ENCODE measurements around the gene ADAM12.

ADAM12 gene

GRCh38 chr10:126133906-126134656 lies 254.2 kb downstream of the ADAM12 start:
- no peak for DNase-seq

GRCh38 chr10:126133082-126133620 lies 255.1 kb downstream of the ADAM12 start:
- no peak for DNase-seq

- DNase-seq: no peak
These were observed 256.9 kb downstream of the ADAM12 start for GRCh38 chr10:126131341-126131740.

- DNase-seq: no peak
These were observed 258.0 kb downstream of the ADAM12 start for GRCh38 chr10:126130271-126130710.

GRCh38 chr10:126129026-126129425 lies 259.3 kb downstream of the ADAM12 start:
- no peak for DNase-seq

- no peak for DNase-seq
These were observed 259.7 kb downstream of the ADAM12 start for GRCh38 chr10:126128581-126128980.

- no peak for DNase-seq
These were observed 260.7 kb downstream of the ADAM12 start for GRCh38 chr10:126127481-126128029.

GRCh38 chr10:126126866-126127265 lies 261.4 kb downstream of the ADAM12 start:
- DNase-seq: no peak

GRCh38 chr10:126126023-126126422 lies 262.3 kb downstream of the ADAM12 start:
- no peak for DNase-seq

- DNase-seq: no peak
These were observed 263.5 kb downstream of the ADAM12 start for GRCh38 chr10:126124668-126125349.

- DNase-seq: no peak
These were observed 264.2 kb downstream of the ADAM12 start for GRCh38 chr10:126124046-126124445.

- no peak for DNase-seq
These were observed 264.8 kb downstream of the ADAM12 start for GRCh38 chr10:126123466-126123865.

- DNase-seq: no peak
These were observed 265.4 kb downstream of the ADAM12 start for GRCh38 chr10:126122881-126123280.

GRCh38 chr10:126119599-126119998 lies 268.7 kb downstream of the ADAM12 start:
- no peak for DNase-seq

- DNase-seq: no peak
These were observed 269.8 kb downstream of the ADAM12 start for GRCh38 chr10:126118476-126118875.

- no peak for DNase-seq
These were observed 271.1 kb downstream of the ADAM12 start for GRCh38 chr10:126117196-126117595.

- no peak for DNase-seq
These were observed 272.4 kb downstream of the ADAM12 start for GRCh38 chr10:126115886-126116285.

GRCh38 chr10:126114884-126115555 lies 273.3 kb downstream of the ADAM12 start:
- DNase-seq: no peak

GRCh38 chr10:126111516-126111915 lies 276.8 kb downstream of the ADAM12 start:
- DNase-seq: no peak

GRCh38 chr10:126110489-126111180 lies 277.6 kb downstream of the ADAM12 start:
- DNase-seq: no peak

- DNase-seq: no peak
These were observed 278.4 kb downstream of the ADAM12 start for GRCh38 chr10:126109893-126110292.

GRCh38 chr10:126108693-126109092 lies 279.6 kb downstream of the ADAM12 start:
- DNase-seq: no peak

- no peak for DNase-seq
These were observed 283.5 kb downstream of the ADAM12 start for GRCh38 chr10:126104767-126105166.

Measured in NCI-H2081 treated with DMSO at 0.1 percent for 48 hours (cell line).